GM21423 (cell line): ENCODE results near the gene COX6A1.

Experiments
- ATAC-seq: cut with Tn5 transposase; IDR thresholded peaks from one replicate; pipeline ENCODE4 v1.9.1; 2021; ENCODE audit warnings: mild to moderate bottlenecking, moderate library complexity; ENCODE audit not compliant: unreplicated experiment

COX6A1 gene

DNA sequence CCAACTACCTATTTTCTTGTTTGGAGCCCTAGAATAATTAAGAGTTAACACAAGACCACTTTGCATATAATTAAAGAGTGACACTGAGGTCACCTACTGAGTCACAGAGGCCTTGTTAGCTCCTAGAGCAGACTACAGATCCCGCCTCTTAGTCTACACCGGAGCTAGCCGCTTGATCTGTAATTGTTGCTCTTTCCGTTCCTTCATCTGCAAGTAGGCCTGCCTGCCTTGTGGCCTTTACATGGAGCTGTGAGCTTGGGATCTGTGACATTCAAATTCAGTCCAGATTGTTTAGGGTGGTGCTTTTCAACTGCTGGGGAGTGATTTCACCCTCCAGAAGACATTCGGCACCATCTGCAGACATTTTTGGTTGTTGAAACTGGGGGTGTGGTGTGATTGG, 52.4 kb downstream of the COX6A1 start:
- no peak for ATAC-seq
